ENCODE measurements around the gene PNRC1. TPM values are rescaled to one million over a fixed set of nuclear protein-coding genes. Genes with fewer than 3 reads are reported as not detected.
"Not testable (repeated sequence)": the region's sequence is repeated elsewhere in the genome, so short reads cannot be mapped to it uniquely, and the experiment has no call there.

Gene PNRC1
- polyA plus RNA-seq (2012; ENCODE audit: insufficient read depth, insufficient read length, low read depth): 23.5 TPM

- peaks cover 30% of the 10 kb centered on the region for H3K36me3 ChIP-seq
- H3K9me3 ChIP-seq: no peaks in the 10 kb centered on the region
- no peak for TF ChIP-seq CTCF (IDR thresholded peaks at IDR 0.05; ENCODE audit: low read depth, low read length)
- H3K4me1 ChIP-seq: no peaks in the 10 kb centered on the region
- no peaks in the 10 kb centered on the region for H3K27me3 ChIP-seq
- H3K4me3 ChIP-seq (ENCODE audit: low read depth, low read length): peak within 1 kb of the TSS; percentile 90
- peak; percentile 100 for DNase-seq
Observed at GRCh38 chr6:89080281-89081128, at the start of gene PNRC1. PNRC1 (plus strand) TSS chr6:89080751; CDS start chr6:89080895, 144 bp downstream.

GRCh38 chr6:89032599-89032998 lies 48.0 kb upstream of the PNRC1 start:
- Histone ChIP-seq H3K9me3 (no peaks in the 10 kb centered on the region), H3K4me3 (ENCODE audit: low read depth, low read length) (no peak overlapping the region), H3K36me3 (no peaks in the 10 kb centered on the region), H3K4me1 (no peaks in the 10 kb centered on the region), H3K27me3 (no peaks in the 10 kb centered on the region)
- no peak for DNase-seq
- no peak for TF ChIP-seq CTCF (IDR thresholded peaks at IDR 0.05; ENCODE audit: low read depth, low read length)

- no peaks in the 10 kb centered on the region for H3K36me3 ChIP-seq
- TF ChIP-seq CTCF (IDR thresholded peaks at IDR 0.05; ENCODE audit: low read depth, low read length): no peak
- no peaks in the 10 kb centered on the region for H3K4me1 ChIP-seq
- no peaks in the 10 kb centered on the region for H3K9me3 ChIP-seq
- H3K27me3 ChIP-seq: no peaks in the 10 kb centered on the region
- no peak for DNase-seq
- no peak overlapping the region for H3K4me3 ChIP-seq (ENCODE audit: low read depth, low read length)
Observed at GRCh38 chr6:89033461-89033860, 47.1 kb upstream of the PNRC1 start.

- H3K27me3 ChIP-seq; H3K36me3 ChIP-seq; H3K9me3 ChIP-seq; DNase-seq; H3K4me1 ChIP-seq; H3K4me3 ChIP-seq (ENCODE audit: low read depth, low read length): not testable (repeated sequence)
Observed at GRCh38 chr6:89034116-89034515, 46.4 kb upstream of the PNRC1 start.

GRCh38 chr6:89034586-89035251 lies 45.8 kb upstream of the PNRC1 start:
- Histone ChIP-seq H3K27me3 (no peaks in the 10 kb centered on the region), H3K4me1 (no peaks in the 10 kb centered on the region), H3K9me3 (no peaks in the 10 kb centered on the region), H3K4me3 (ENCODE audit: low read depth, low read length) (no peak overlapping the region), H3K36me3 (no peaks in the 10 kb centered on the region)
- no peak for DNase-seq
- TF ChIP-seq CTCF (IDR thresholded peaks at IDR 0.05; ENCODE audit: low read depth, low read length): no peak

GRCh38 chr6:89035252-89036101 lies 45.1 kb upstream of the PNRC1 start:
- Histone ChIP-seq H3K4me1 (no peaks in the 10 kb centered on the region), H3K27me3 (no peaks in the 10 kb centered on the region), H3K36me3 (no peaks in the 10 kb centered on the region), H3K4me3 (ENCODE audit: low read depth, low read length) (no peak overlapping the region), H3K9me3 (no peaks in the 10 kb centered on the region)
- TF ChIP-seq CTCF (IDR thresholded peaks at IDR 0.05; ENCODE audit: low read depth, low read length): no peak
- DNase-seq: no peak
